IPS DF 4.7 (cell line): Measurements from ENCODE around the gene KRTAP4-1.
"Not testable (repeated sequence)": the region's sequence is repeated elsewhere in the genome, so short reads cannot be mapped to it uniquely, and the experiment has no call there.

Experiments
- DNase-seq: peaks from one replicate; pipeline ENCODE4 v3.0.0-alpha.2; 2013; ENCODE audit warnings: low spot score; ENCODE audit errors: extremely low read depth

KRTAP4-1 gene

GRCh38 chr17:41184480-41184961 lies at the start of gene KRTAP4-1:
Gene KRTAP4-1 (minus strand): TSS chr17:41184911. CDS start chr17:41184854, 57 bp downstream.
- no peak for DNase-seq

GRCh38 chr17:41232399-41233105 lies 47.8 kb upstream of the KRTAP4-1 start, which contains the start of gene KRTAP9-3:
Gene KRTAP9-3 (plus strand): TSS chr17:41232449. CDS start chr17:41232502, 53 bp downstream.
- DNase-seq = not testable (repeated sequence)

- DNase-seq = no peak
Observed at GRCh38 chr17:41231731-41232130, 47.0 kb upstream of the KRTAP4-1 start.

- no peak for DNase-seq
Observed at GRCh38 chr17:41230094-41230493, 45.4 kb upstream of the KRTAP4-1 start.

GRCh38 chr17:41226598-41227095 lies 41.9 kb upstream of the KRTAP4-1 start, which contains the start of gene KRTAP9-2:
Gene KRTAP9-2 (plus strand): TSS chr17:41226648. CDS start chr17:41226655, 7 bp downstream.
- not testable (repeated sequence) for DNase-seq

GRCh38 chr17:41226051-41226450 lies 41.3 kb upstream of the KRTAP4-1 start:
- DNase-seq = no peak

GRCh38 chr17:41223821-41224220 lies 39.1 kb upstream of the KRTAP4-1 start:
- DNase-seq = no peak

- DNase-seq = no peak
Observed at GRCh38 chr17:41215681-41216080, 31.0 kb upstream of the KRTAP4-1 start.

- no peak for DNase-seq
Observed at GRCh38 chr17:41212524-41213169, 27.9 kb upstream of the KRTAP4-1 start.

GRCh38 chr17:41211845-41212466 lies 27.2 kb upstream of the KRTAP4-1 start:
- no peak for DNase-seq

- DNase-seq = no peak
Observed at GRCh38 chr17:41199421-41200078, 14.8 kb upstream of the KRTAP4-1 start.

GRCh38 chr17:41196068-41196467 lies 11.4 kb upstream of the KRTAP4-1 start:
- DNase-seq = no peak

- DNase-seq = no peak
Observed at GRCh38 chr17:41190328-41190727, 5.6 kb upstream of the KRTAP4-1 start.

- not testable (repeated sequence) for DNase-seq
Observed at GRCh38 chr17:41189837-41190318, 5.2 kb upstream of the KRTAP4-1 start, which contains the start of gene KRTAP9-1. Gene KRTAP9-1 (plus strand): TSS chr17:41189887. CDS start chr17:41189887, 0 bp downstream.

- no peak for DNase-seq
Observed at GRCh38 chr17:41186872-41187271, 2.2 kb upstream of the KRTAP4-1 start.

- DNase-seq = no peak
Observed at GRCh38 chr17:41185001-41185400, 290 bp upstream of the KRTAP4-1 start.

GRCh38 chr17:41178843-41179616 lies 5.7 kb downstream of the KRTAP4-1 start:
- DNase-seq = no peak

GRCh38 chr17:41178341-41178740 lies 6.4 kb downstream of the KRTAP4-1 start:
- DNase-seq = no peak

GRCh38 chr17:41177727-41178271 lies 6.9 kb downstream of the KRTAP4-1 start, which contains the start of gene KRTAP4-2:
Gene KRTAP4-2 (minus strand): TSS chr17:41178221. CDS start chr17:41178164, 57 bp downstream.
- no peak for DNase-seq
